HG03378 (cell line): ENCODE results near the gene TMED1.

Experiments
- ATAC-seq: cut with Tn5 transposase; IDR thresholded peaks from one replicate; pipeline ENCODE4 v1.9.1; 2021; ENCODE audit warnings: mild to moderate bottlenecking, moderate library complexity; ENCODE audit not compliant: unreplicated experiment

TMED1 gene

DNA sequence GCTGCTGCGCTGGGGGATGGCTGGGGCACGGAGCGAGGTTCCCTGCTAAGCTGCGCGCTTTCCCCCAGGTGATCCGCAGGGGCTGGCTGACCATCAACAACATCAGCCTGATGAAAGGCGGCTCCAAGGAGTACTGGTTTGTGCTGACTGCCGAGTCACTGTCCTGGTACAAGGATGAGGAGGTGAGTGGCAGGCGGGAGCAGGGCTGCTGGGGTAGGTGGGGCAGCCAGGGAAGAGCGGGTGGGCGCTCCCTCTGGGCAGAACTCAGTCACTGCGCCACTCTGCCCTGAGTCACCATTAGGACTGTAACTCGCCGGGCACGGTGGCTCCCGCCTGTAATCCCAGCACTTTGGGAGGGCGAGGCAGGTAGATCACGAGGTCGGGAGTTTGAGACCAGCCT, 23.8 kb downstream of the TMED1 start:
- ATAC-seq = no peak

DNA sequence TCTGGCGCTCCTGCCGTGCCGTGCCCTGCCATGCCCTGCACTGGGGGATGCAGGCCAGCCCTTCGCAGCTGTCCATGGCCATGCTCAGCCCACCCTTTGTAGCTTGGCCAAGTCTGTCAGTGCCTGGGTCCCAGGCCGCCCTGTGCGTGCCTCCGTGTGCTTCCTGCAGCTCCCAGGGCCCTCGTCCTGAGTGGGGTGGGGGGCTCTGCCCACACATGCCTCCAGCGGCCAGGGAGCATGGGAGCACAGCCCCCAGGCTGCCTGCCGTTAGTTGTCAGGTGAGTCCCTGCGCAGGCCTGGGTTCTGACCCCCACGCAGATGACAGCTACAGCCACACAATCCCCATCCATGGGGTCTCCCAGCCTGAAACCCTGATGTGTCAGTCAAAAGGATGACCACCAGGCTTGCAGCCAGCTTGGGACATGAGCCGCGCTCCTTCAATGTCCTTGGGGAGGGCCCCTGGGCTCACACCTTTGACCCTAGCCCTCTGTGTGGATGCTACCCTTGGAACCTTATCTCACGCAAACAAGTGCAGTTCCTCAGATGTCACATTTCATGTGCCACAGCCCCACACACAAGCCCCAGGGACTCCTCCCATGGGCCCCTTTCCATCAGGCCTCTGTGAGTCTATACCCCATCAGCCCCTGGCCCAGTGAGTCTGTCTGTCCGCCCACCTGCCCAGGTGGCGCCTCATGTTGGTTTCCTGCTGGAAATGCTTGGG, 24.5 kb downstream of the TMED1 start:
- ATAC-seq = no peak

DNA sequence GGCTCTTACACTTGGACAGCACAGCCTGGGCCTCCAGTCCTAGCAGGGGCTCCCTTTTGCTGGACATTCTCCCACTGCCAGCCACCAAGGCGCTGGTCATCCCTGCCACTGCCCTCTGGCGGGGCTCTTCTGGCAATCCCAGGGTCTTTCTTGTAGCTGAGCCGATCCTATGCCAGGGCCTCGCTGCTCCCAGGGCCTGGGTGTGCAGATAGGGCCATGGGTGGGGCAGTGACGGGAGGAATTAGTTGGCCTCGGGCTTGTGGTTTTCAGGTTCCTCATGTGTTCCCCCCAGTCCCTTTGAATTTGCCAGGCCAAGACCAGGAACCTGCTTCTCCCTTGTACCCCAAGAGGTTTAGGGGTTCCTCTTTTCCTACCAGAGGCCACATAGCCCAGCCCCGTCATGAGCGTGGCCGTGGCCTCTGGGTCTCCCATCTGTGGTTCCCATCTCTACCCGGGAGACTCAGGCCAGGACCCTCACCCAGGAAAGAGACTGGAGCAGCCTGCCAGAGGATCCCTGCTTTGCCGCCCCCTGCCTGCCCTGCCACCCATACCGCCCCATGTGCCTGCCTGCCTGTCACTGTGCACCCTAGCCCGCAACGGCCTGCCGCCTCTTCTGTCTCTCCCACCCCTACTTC, 26.2 kb downstream of the TMED1 start:
- no peak for ATAC-seq

- no peak for ATAC-seq
These were observed 26.9 kb downstream of the TMED1 start for GRCh38 chr19:10808937-10809649.

DNA sequence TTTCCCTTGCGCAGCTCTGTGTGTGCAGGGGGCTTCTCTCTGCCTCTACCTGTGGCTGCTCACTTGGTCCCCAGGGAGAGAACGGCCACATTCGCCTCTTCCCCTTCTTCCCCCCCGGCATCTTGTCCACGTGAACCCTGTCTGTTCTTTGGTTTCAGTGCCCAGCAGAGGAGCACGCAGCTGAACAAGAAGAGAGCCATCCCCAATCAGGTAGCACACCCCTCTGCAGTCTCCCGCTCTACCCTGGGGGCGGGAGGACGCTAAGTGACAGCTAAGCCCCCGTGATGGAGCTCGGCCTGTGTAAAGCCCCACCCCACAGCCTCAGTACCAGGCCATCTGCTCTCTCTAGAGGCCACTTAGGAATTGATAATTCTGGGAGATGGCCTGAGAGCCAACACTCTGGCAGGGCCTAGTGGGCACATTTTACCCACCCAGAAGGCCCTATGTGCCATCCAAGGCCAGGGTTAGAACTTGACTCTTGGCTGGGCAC, 30.2 kb downstream of the TMED1 start:
- ATAC-seq = no peak

DNA sequence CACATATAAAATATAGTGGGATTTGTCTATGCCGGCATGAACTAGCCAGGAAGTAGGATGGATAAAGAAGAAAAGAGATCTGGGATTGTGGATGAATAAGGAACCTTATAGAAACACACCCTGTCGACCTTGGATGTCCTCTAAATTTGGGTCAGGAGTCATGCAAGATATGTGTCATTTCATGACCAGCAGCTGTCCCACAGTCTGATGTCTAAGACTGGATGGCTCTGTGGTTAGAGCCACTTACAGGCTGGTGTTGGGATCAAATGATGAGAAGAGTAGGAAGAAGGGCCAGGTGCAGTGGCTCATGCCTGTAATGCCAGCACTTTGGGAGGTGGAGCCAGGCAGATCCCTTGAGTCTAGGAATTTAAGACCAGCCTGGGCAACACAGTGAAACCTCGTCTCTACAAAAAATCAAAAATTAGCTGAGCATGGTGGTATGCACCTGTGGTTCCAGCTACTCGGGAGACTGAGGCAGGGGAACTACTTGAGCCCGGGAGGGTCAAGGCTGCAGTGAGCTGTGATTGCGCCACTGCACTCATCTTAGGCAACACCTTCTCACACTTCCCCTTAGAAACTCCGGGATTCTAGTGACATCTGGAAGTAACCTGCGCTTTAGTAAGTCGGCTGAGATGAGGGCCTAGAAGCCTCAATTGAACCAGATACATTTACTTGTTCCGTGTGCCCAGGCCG, 30.8 kb downstream of the TMED1 start:
- no peak for ATAC-seq

DNA sequence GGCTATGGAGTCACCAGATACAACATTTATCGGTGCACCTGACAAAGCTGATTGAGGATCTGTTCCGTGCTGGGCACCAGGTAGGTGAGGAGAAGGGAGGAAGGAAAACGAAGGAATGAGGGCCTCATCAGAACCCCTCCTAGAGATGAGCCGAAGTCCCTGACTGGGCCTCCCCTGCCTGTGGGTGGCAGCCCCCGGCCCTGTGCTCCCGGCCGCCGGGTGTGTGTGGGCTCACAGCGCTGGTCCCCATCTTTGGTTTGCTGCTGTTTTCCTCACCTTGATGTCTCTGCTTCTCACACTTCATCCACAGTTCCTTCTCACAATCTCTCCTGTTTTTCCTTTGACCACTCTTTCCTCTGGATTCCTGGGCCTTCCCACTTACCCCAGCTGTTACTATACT, 32.8 kb downstream of the TMED1 start:
- ATAC-seq = no peak

DNA sequence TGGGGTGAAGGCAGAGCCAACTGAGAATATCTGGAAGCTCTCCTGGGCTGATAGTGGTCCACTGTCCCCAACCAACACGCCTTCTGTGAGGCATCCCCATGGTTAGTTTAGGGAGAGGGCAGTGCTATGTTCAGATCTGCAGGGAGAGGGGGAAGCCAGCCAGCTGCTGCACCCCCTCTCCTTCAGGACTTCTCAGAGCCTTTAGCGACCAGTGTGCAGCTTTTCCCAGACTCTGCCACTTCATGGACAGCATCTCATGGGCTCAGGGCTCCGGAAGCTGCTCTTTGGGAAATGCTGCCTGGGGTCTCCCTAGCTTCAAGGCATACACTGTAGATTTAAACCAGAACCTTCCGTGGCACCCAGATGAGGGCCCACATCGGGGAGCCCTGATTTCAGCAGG, 33.5 kb downstream of the TMED1 start:
- ATAC-seq = no peak

DNA sequence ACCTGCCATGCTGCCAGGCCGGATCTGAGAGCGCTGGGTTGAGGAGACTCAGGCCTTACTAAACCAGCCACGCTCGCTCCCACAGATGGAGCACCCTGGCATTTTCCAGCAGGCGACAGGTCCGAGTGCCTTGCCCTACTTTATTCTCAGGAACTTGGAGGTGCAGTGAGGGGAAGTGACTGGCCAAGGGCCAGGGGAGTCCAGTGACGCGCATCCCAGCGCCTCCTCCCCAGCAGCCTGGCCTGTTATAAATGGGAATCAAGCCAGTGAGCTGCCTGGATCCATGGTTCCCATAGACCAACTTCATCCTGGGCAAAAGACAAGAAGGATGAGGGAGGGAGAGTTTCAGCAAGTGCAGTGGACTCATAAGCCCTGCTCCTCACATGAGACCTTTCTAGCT, 35.5 kb downstream of the TMED1 start:
- ATAC-seq = no peak

- no peak for ATAC-seq
These were observed 38.3 kb downstream of the TMED1 start for GRCh38 chr19:10797541-10798256.

DNA sequence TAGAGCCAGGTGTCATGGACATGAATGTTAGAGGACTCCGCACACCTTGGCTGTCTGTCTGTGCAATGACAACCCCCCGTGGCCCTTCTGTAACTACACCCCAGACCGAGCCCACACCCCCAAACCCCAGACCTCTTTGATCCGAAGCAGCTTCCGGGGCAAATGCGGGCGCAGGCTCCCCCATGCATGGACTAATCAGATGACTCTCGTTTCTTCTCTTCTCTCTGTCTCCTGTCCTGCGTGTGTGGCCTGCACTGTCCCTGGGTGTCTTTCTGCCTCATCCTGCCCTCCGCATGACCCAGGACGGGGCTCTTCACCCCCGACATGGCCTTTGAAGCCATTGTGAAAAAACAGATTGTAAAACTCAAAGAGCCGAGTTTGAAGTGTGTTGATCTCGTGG, 38.9 kb downstream of the TMED1 start:
- no peak for ATAC-seq

GRCh38 chr19:10796653-10797052, 39.4 kb downstream of the TMED1 start:
- ATAC-seq = no peak

- no peak for ATAC-seq
These were observed 46.1 kb downstream of the TMED1 start for GRCh38 chr19:10789866-10790265.

GRCh38 chr19:10788146-10788545, 47.9 kb downstream of the TMED1 start:
- no peak for ATAC-seq

GRCh38 chr19:10784257-10784656, 51.8 kb downstream of the TMED1 start:
- no peak for ATAC-seq

- ATAC-seq = no peak
These were observed 53.2 kb downstream of the TMED1 start for GRCh38 chr19:10782795-10783194.
